Pancreas (tissue), 10 donors: ENCODE measurements around the gene PPP3R1. TPM values are rescaled to one million over a fixed set of nuclear protein-coding genes. Genes with fewer than 3 reads are reported as not detected.

ENCODE experiments used
- ATAC-seq, 4 donors: fragments of 200-7000 bp; cut with Tn5 transposase; one replicate each; pipeline versions ENCODE4 v1.8.0 to v1.9.1; 2020; ENCODE audit warnings: mild to moderate bottlenecking in 4 of 4, moderate library complexity in 4 of 4
- DNase-seq, 6 donors: peaks; one replicate each; pipeline ENCODE4 v3.0.0-alpha.2; 2020
- FAIRE-seq: peaks from 2 replicates; lab custom pipeline; 2012; peaks lifted over from hg19 to GRCh38; lab: Jason Lieb, UNC
- H3K27ac ChIP-seq, 4 donors: fragments of 200-600 bp; sonication (generic); 1 replicate in 3 of 4; 2 replicates in 1 of 4; pipeline versions ENCODE4 v1.5.0 to v1.8.0; 2020
- H3K27me3 ChIP-seq, 4 donors: fragments of 200-600 bp; one replicate each; pipeline ENCODE4 v1.8.0; 2021
- H3K36me3 ChIP-seq, 3 donors: fragments of 200-600 bp; sonication (generic) in 1 of 3; one replicate each; pipeline versions ENCODE4 v1.5.0 to v1.8.0; 2020 to 2021
- H3K4me1 ChIP-seq, 3 donors: fragments of 200-600 bp; one replicate each; pipeline ENCODE4 v1.8.0; 2021
- H3K4me3 ChIP-seq, 4 donors: fragments of 200-600 bp; sonication (generic) in 2 of 4; one replicate each; pipeline versions ENCODE4 v1.5.0 to v1.8.0; 2020 to 2021
- H3K9me3 ChIP-seq, 4 donors: fragments of 200-600 bp; one replicate each; pipeline ENCODE4 v1.8.0; 2021
- WGBS, 2 donors: extraction: QIAGEN DNeasy Blood & Tissue Kit; methylation state at CpG; one replicate each; pipeline ENCODE4 v1.1.7; 2013; 5-methylcytosine and 5-hydroxymethylcytosine counted together
- intact Hi-C, 3 donors: fragments of 100-400 bp; cut with DNase I; formaldehyde crosslinking; loops; one replicate each; pipeline versions ENCODE4 v1.11.1 to v1.14.2; 2022
- polyA plus RNA-seq, 2 donors: library from polyadenylated mRNA; stranded (reverse); fragments of 200-250 nt; gene quantifications; one replicate each; pipeline ENCODE4 v1.2.3, GENCODE V29; 2013
- total RNA-seq, 6 donors: library from RNA; stranded (reverse); fragmentation: NEBNext Ultra II Directional in 4 of 6; extraction: Animal tissue kit (Norgen Biotek cat#: 25700) in 4 of 6; gene quantifications; one replicate each; pipeline versions ENCODE4 v1.2.1 to v1.2.4, GENCODE V29; 2021 to 2023
- TF ChIP-seq, protein P1 (sequence below), 4 donors: fragments of 200-600 bp; sonication (generic) in 3 of 4; IDR thresholded peaks; one replicate each; pipeline versions ENCODE4 v1.5.0 to v1.8.0; 2021; ENCODE audit warnings: antibody characterized with exemption in 4 of 4
- donor health status: healthy with polysubstance abuse.
- donor health status: DM: no; HTN: no; CAD: no; lungs with moderate emphysema.
- donor health status: DM: no; HTN: no; CAD: no.
- donor health status: control.
- donor health status: control.
- donor health status: Bipolar disorder and iron deficiency.
- donor health status: DM: yes; HTN: yes; CAD: no.
- donor health status: DM: no; HTN: no; CAD: no.
- donor health status: DM: no; HTN: no; CAD: no.
- donor health status: DM: yes; HTN: yes; CAD: no.

The PPP3R1 gene
- total and polyA plus RNA-seq, 8 donors, result 6.1 to 27.4 (median 19.6) TPM

DNA sequence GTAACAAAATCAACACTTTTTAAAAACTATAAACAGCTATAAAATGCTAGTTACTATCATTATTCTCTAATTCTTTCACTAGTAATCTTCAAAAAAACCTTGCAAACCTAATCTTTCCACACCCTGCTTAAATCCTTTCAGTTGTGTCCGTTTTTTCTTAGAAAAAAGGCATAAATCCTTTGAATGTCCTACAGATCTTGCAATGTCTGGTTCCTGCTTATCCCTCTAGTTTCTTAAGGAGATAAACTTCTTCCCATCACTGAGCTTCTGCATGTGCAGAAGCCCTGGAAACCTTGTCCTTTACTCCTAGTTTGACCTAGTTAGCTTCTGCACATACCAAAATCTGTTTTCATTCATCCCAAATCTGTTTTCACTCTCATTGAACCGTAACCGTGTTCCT, 95.9 kb downstream of the PPP3R1 start:
- FAIRE-seq, result no peak
- Histone ChIP-seq H3K36me3 (no peaks in the 10 kb centered on the region), H3K27me3 (no peaks in the 10 kb centered on the region), H3K27ac (no peak overlapping the region), H3K4me1 (peaks cover 8 to 22% (median 19%) of the 10 kb centered on the region in 3 donors), H3K9me3 (no peaks in the 10 kb centered on the region), H3K4me3 (peak overlapping the region; percentile 70 to 84 (median 79))
- no peak for ATAC-seq
- DNase-seq, result no peak
- TF ChIP-seq, protein P1, sequence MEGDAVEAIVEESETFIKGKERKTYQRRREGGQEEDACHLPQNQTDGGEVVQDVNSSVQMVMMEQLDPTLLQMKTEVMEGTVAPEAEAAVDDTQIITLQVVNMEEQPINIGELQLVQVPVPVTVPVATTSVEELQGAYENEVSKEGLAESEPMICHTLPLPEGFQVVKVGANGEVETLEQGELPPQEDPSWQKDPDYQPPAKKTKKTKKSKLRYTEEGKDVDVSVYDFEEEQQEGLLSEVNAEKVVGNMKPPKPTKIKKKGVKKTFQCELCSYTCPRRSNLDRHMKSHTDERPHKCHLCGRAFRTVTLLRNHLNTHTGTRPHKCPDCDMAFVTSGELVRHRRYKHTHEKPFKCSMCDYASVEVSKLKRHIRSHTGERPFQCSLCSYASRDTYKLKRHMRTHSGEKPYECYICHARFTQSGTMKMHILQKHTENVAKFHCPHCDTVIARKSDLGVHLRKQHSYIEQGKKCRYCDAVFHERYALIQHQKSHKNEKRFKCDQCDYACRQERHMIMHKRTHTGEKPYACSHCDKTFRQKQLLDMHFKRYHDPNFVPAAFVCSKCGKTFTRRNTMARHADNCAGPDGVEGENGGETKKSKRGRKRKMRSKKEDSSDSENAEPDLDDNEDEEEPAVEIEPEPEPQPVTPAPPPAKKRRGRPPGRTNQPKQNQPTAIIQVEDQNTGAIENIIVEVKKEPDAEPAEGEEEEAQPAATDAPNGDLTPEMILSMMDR (IDR thresholded peaks at IDR 0.05), result no peak
- WGBS, 2 donors, result 8 to 13% methylated on average over 3 of the region's 3 CpGs
- intact Hi-C loops, result no loop called here

DNA sequence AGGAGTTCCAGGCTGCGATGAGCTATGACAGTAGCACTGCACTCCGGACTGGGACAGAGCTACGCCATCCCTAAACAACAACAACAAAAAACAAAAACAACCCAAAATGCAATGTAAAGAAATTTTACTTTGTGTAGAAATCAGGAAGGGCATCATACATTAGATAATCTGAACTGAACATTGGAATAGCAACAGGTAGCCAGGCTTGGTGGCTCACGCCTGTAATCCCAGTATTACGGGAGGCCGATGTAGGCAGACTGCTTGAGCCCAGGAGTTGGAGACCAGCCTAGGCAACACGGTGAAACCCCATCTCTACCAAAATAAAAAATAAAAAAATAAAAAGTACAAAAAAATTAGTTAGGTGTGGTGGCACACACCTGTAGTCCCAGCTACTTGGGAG, 96.7 kb downstream of the PPP3R1 start:
- no peaks in the 10 kb centered on the region for H3K9me3 ChIP-seq
- ATAC-seq, result no peak
- no peak overlapping the region for H3K4me3 ChIP-seq
- intact Hi-C loops, result no loop called here
- H3K27ac ChIP-seq, result no peak overlapping the region
- no peaks in the 10 kb centered on the region for H3K36me3 ChIP-seq
- H3K4me1 ChIP-seq, result peaks cover 8 to 22% (median 19%) of the 10 kb centered on the region in 3 donors
- FAIRE-seq, result no peak
- DNase-seq, result no peak
- TF ChIP-seq, protein P1 (IDR thresholded peaks at IDR 0.05), result no peak
- WGBS, 2 donors, result 92 to 95% methylated on average over 7 of the region's 7 CpGs
- no peaks in the 10 kb centered on the region for H3K27me3 ChIP-seq

DNA sequence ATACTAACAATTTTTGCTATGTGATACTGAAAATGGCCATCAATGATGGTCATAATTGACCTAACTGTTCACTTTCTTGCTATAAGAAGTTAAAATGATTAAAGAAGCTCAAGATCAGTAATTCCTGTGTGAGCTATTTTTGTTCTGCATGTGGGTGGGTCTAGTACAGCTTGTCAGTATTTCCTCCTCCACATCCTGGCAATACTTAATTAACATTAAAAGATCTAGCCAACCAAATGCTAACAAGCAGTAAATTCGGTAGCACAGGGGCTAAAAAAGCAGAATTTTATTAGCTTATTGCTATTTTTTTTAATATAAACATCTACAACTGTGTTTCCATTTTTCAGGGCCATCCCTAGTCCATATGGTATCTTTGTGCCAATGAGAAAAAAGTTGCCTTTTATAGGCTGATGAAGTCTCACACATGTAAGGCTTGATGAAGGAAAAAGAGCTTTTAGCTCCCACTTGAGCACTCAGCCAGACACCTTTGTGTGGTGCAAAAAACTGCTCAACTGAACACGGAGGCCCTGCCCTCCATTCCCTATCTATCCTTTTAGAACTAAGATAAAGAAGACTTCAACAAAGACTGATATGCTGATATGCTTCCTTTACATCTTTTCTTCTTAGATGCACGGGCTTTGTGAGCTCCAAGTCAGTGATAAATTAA, 99.5 kb downstream of the PPP3R1 start:
- Histone ChIP-seq H3K9me3 (no peaks in the 10 kb centered on the region), H3K36me3 (no peaks in the 10 kb centered on the region), H3K4me3 (no peak overlapping the region), H3K27ac (no peak overlapping the region), H3K4me1 (peaks cover 0 to 10% (median 7%) of the 10 kb centered on the region in 3 donors), H3K27me3 (no peaks in the 10 kb centered on the region)
- FAIRE-seq (no peak), ATAC-seq (no peak), DNase-seq (no peak)
- intact Hi-C loops, result no loop called here
- 69 to 75% methylated on average over 3 of the region's 3 CpGs for WGBS, 2 donors
- TF ChIP-seq, protein P1 (IDR thresholded peaks at IDR 0.05), result no peak

DNA sequence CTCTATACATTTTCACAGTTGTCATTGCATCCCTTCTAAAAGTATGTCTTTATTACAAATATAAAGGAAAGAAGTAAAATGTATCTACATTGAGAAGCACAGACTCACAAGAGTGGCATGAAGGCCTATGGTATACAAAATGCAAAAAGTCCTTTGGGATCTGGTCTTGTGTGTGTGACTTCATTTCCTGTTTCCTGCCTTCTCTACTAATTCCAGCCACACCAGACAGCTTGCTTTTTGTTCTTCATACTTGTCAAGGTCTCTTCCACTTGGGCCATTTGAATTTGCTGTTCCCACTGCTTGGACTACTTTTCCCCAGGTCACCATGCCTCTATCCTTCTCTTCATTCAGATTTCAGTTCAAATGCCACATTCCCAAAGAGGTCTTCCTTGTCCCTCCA, 101.3 kb downstream of the PPP3R1 start:
- no peaks in the 10 kb centered on the region for H3K9me3 ChIP-seq
- no peaks in the 10 kb centered on the region for H3K27me3 ChIP-seq
- DNase-seq (no peak), FAIRE-seq (no peak), ATAC-seq (no peak)
- H3K36me3 ChIP-seq, result no peaks in the 10 kb centered on the region
- peaks cover 0 to 4% (median under 1%) of the 10 kb centered on the region in 3 donors for H3K4me1 ChIP-seq
- intact Hi-C loops, result no loop called here
- TF ChIP-seq, protein P1 (IDR thresholded peaks at IDR 0.05), result no peak
- H3K27ac ChIP-seq, result no peak overlapping the region
- no peak overlapping the region for H3K4me3 ChIP-seq

DNA sequence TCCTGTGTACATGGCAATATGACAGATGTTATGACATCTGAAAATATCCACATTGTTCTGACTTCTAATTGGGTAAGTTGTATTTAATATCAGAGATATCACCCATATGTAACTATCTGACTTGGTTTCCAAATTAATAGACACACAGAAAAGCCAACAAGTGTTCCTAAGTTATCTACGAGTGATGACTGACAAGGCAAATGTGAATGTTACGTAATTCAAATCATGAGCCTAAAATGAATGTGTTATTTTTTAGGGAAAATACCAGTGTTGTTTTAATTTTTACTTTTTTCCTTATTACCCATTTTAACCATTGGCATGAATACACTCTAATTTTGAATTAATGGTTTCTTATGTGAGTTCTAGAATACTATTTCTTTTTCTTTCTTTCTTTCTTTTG, 110.5 kb downstream of the PPP3R1 start:
- intact Hi-C loops, result no loop called here
- FAIRE-seq (no peak), ATAC-seq (no peak), DNase-seq (no peak)
- H3K4me3 ChIP-seq, result no peak overlapping the region
- H3K27me3 ChIP-seq, result no peaks in the 10 kb centered on the region
- H3K36me3 ChIP-seq, result no peaks in the 10 kb centered on the region
- H3K4me1 ChIP-seq, result no peaks in the 10 kb centered on the region
- no peak overlapping the region for H3K27ac ChIP-seq
- H3K9me3 ChIP-seq, result no peaks in the 10 kb centered on the region
- 90 to 92% methylated on average over 2 of the region's 2 CpGs for WGBS, 2 donors
- TF ChIP-seq, protein P1 (IDR thresholded peaks at IDR 0.05), result no peak
